Activated CD8-positive, alpha-beta memory T cell treated with anti-CD3 and anti-CD28 coated beads, Interleukin-2, amount 50 U/mL, for 24 hours (primary cell): Measurements from ENCODE around the gene ASIC5.
"Not testable (repeated sequence)": the region's sequence is repeated elsewhere in the genome, so short reads cannot be mapped to it uniquely, and the experiment has no call there.

Experiments used
- DNase-seq: peaks from one replicate; pipeline ENCODE4 v3.0.0-alpha.2; 2020; ENCODE audit errors: extremely low read depth

Gene ASIC5

DNA sequence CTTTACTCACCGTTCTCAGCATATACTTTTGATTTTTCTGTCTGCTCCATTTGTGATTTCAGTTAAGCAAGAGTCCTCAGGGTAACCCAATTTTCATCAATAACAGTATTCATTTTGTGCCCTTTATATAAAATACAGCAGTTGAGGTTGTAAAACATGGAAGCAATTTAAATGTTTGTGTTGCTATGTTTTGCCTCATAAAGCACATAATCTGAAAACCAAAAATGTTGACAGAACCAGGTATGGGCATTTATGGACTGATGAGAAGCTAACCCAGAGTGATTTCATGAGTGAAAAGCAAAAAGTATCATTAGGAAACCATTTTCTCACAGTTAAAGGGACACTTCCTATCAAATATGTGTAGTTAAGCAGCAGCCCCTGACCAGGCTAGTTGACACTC lies at the start of gene ASIC5:
Gene ASIC5, minus strand, starts transcription at position 101 of the 400 bp plus-strand sequence. Its CDS starts 51 bp downstream, at position 50.
- DNase-seq = no peak

DNA sequence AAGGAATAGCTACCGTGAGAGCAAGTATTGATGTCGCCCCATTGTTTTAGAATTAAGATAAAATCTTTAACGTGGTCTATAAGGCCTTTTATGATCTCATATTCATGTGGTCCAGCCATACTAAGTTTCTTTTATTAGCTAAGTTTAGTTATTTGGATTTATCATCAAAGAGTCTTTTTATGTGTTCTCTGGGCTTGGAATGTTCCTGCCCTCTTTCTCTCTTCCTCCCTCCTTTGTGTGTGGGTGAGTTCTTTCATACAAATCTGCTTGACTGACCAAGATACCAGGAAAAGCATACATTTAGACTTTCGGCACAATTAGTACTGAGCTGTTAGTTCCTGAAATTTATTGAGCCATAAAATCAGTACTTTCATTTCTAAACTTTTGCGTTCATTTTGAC lies 48.7 kb upstream of the ASIC5 start:
- DNase-seq = no peak

GRCh38 chr4:155911905-155912304 lies 45.8 kb upstream of the ASIC5 start:
- no peak for DNase-seq

GRCh38 chr4:155909615-155910226 lies 43.6 kb upstream of the ASIC5 start:
- no peak for DNase-seq

DNA sequence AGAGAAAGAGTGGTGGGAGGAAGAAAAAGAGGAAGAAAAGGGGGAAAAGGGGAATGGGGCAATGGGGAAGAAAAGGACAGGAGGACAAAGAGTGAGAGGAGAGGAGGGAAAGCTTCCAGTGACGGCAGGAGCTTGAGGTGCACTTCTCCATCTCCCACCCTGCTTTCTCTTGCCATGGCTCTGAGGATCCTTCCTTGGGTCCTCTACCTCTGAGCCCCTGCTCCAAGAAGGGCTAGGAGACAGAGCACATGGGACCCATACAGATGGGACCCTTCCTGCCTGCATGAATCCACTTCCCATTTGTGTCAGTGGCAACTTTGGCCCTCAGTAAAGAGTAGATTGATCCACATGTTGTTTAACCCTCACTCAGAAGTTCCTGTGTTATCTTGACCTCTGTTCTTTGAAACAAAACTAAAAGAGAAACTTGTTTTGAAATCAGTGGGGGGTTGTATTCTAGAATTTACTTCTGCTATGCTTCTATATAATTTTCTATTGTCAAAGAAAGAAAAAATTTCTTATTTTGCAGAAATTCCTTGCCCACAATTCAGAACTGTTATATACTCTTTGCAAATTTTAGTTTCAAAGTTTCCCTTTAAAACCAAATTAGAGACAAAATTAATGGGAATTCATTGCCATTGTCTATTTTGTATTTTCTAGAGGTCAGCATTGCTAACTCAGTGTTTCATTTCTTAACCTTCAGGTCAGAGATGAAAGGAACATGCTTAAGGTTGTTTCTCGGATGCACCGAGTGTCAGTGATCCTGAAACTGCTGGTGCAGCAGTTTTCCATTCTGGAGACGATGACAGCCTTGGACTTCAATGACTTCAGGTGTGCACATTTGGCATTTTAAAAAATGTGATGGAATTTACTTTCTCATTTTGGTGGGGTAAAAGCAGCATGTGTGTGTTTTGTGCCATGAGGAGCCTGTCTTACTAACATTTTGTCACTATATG lies 42.4 kb upstream of the ASIC5 start:
- no peak for DNase-seq

DNA sequence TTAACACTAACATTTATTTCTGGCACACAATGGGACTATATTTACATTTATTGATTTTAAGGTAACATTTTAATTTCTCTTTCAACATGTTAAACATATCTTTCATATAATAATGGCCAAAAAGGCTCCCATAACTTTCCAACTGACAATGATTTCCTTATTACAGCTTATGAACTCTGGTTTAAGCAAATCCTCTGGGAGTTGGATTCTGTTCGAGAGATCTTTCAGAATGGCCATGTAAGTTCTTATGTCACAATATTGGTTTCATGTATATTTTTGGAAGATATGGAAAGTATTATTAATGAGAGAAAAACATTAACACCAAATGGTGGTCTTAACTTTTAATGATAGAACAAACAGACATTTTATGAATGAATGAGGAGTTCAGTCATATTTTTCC lies 41.5 kb upstream of the ASIC5 start:
- DNase-seq = no peak

DNA sequence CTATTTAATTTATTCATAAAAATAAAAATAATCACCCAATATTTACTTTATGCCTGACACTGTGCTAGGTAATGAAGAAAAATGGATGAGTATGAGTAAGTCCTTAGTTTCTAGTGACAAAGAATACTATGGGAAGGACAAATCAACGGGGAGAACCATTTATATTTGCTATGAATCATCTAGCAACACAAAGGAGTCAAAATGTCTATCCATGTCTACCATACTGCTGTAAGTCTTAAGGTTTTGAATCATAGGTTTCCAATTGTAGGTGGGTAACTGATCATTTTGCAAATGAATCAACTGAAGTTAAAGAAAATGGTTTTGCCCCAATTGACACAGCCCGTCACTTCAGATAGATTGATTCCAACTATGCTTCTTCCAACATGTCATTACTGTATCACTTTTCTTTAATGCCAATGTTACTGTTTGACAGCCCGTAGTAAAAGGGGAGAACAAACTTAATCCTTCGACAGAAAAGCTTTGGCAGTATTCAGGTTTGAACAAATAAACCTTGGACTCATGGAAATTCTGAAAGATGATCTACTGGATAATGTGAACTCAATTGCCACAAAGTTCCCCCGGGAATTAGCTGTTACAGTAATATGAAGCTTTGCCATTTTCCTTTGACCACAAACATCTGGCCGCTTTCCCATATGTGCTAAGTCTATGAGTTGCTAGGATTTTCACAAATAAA lies 40.6 kb upstream of the ASIC5 start:
- DNase-seq = no peak

GRCh38 chr4:155904331-155904730 lies 38.3 kb upstream of the ASIC5 start:
- DNase-seq = no peak

- no peak for DNase-seq
Observed at GRCh38 chr4:155903453-155903852, 37.4 kb upstream of the ASIC5 start, which contains the start of gene TDO2. Gene TDO2 (plus strand): TSS chr4:155903696. CDS start chr4:155903759, 63 bp downstream.

DNA sequence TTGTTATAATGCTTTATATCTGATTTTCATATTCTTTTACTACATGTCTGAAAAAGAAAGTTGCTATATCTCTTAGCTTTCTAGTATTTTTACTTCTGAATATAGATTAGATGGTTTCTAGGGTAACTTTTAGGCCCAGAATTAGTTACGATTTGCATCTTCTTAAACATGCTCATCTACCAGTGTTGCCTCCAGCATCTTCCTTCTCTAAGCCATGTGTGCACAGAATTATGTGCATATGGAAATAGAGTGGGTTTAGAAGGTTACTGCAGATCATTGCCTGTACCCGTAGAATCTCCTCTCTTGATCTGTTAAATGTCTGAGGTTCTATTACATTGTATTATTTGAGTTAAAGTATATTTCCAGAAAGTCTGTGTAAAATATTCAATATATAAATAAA lies 34.9 kb upstream of the ASIC5 start:
- DNase-seq = no peak

GRCh38 chr4:155900381-155900780 lies 34.3 kb upstream of the ASIC5 start:
- no peak for DNase-seq

DNA sequence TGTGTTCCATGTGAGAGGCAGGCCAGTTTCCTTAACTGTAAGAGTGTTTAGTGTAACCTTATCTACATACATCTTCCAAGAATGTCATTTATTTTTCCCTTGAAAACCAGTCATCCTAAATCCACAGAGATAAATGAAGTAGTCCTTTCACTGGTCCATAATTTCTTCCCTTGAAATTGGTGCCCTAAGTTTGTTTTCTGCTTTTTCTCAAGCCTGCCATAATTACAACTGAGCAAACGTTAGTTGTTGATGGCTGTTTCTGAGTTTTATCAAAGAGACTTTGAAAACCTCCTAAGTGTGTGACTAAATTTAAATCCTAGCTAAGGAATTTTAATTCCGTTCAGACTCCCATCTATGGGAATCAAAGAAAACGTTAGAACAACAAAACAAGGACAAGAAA lies 33.8 kb upstream of the ASIC5 start:
- no peak for DNase-seq

DNA sequence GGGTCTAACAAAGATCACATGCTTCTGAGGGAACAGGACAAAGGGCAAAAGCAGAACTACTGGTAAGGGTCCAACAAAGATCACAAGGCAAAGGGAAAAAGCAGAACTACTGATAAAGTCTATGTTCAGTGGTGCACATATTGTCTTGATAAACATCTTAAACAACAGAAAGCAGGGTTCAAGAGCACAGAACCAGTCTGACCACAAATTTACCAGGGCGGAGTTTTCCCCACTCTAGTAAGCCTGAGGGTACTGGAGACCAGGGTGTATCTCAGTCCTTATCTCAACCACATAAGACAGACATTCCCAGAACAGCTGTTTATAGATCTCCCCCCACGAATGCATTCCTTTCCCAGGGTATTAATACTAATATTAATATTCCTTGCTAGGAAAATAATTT lies 32.3 kb upstream of the ASIC5 start:
- not testable (repeated sequence) for DNase-seq

- DNase-seq = no peak
Observed at GRCh38 chr4:155891058-155891457, 25.0 kb upstream of the ASIC5 start.

DNA sequence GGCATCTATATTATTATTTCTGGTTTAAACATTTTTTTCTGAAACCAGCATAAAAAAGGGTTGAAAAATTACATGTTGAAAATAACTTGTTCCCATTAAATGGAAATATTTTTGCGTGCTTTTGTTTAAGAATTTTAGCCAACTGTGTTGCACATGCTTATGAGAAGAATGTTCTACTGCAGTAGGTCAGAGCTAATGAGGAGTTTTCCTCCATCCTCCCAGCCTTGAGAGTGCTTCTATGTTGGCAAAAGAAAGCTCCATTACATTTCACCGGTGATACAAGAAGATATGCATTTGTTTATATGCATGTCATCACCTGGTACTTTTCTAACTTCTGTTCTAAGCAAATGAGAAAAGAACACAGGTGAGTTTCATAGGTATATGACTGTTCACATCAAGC lies 23.9 kb upstream of the ASIC5 start:
- DNase-seq = no peak

DNA sequence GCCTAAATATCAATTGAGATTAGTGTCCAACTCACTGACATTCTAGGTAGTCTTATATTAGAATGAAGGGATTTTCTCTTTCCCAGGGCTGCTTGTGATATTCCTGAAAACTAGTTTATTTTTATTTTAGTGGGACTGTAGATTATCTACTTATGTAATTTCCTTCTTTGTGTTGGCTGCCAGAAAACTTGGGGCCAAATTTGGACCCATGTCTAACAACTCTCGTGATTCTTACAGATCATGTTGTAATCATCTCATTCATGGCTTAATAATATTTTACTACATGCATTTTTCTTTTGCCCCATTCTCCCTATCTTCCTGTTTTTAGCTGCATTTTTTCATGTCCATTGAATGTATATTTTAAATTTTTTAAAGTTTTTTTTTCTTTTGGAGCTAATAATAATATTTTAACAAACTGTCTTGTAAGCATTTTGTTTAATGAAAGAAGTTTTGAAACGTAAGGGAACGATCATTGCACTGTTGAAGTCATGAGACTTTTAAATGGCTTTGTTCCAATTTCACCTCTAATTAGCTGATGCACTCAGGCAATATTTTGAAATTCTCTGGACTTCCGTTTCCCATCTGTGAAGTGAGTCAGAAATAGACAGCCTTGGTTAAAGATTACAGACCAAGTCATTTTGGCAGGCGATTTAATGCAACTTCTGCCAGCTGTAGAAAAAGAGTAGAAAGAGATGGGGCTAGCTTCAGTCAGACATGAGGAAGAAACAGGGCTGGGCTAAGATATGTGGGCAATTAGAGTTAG lies 23.1 kb upstream of the ASIC5 start:
- DNase-seq = no peak

DNA sequence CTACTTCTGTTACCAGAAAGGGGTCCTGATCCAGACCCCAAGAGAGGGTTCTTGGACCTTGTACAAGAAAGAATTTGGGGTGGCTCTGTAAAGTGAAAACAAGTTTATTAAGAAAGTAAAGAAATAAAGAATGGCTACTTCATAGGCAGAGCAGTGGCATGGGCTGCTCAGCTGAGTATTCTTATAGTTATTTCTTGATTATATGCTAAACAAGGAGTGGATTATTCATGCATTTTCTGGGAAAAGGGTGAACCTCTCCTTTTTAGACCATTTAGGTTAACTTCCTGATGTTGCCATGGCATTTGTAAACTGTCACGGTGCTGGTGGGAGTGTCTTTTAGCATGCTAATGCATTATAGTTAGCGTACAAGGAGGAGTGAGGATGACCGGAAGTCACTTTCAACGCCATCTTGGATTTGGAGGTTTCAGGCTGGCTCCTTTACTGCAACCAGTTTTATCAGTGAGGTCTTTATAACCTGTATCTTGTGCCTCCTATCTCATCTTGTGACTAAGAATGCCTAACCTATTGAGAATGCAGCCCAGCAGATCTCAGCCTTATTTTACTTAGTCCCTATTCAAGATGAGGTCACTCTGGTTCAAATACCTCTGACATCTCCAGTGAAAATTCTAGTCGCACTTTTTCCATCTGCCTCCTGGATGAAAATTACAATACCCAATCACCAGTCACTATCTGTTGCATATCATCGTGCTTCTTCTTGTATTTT lies 21.9 kb upstream of the ASIC5 start:
- no peak for DNase-seq

DNA sequence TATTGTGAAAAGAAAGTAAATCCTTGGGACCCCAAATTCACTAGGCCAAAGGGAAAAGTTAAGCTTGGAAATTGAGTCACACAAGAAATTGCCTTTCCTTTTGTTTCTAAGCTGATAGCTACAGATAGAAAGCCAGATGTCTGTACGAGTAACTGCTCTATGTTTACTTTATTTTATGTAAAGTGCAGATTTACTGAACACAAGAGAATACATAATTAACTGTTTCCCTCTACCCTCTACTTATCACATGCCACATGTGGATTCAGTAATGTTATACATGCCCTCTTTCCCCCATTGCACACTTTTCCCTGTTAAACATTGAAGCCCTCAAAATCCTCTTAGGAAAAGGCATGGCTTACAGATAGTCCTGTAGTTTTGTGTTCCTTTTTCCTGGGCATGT lies 21.0 kb upstream of the ASIC5 start:
- no peak for DNase-seq

DNA sequence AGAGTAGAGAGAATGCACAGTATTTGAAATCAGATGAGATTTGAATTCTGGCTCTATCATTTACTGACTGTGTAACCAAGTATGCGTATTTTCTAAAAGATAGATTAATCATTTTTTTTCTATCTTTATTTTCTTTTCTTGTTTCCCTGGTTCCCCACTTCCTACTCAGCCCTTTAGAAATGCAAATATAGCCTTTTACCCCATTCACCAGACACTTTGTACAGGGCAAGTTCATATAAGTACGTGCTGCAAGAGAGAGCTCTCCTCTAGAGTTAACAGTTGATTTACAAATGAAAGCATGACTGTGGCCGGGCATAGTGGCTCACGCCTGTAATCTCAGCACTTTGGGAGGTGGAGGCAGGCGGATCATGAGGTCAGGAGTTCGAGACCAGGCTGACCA lies 19.6 kb upstream of the ASIC5 start:
- DNase-seq = no peak

DNA sequence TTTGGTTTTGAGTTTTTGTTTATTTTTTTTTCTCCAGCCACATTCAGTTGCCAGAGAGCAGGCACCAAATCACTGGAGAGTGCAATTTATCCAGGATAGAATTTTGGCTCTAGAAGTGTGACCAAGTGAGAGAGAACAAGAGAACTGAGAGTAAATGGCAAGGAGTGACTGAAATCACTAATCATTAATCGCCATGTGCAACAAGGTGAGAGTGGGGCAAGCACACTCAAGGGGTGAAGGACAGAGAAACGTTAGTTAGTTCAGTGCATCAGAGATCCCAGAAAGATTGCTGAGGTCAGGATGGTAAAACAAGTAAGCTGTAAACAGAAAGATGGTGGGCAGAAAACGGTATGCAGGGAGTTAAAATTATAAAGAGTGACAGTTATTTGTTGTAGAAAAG lies 17.8 kb upstream of the ASIC5 start:
- no peak for DNase-seq

DNA sequence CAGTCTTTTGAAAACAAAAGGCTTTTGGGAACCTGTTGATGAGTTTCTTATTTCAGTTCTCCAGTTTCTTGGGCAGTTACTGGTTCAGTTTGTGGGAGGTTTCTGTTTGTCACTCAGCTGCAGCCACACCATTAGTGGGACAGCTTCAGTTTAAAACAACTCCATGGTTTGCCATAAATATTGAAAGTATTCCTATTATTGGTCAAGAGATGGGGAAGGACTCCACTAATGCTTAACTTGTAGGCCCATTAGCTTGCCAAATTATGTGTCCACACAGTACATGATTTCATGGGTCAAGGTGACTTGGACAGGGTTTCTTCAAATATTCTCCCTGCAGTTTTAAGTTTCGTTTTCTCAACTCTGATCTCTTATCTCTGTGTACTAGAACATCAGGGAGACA lies 15.5 kb upstream of the ASIC5 start:
- DNase-seq = no peak
